ENCODE data around the gene AMDHD1.

- TF ChIP-seq CTCF (conservative IDR thresholded peaks at IDR 0.05; ENCODE audit: low read depth, low read length): peak; percentile 93
- TF ChIP-seq EZH2 (IDR thresholded peaks at IDR 0.05; ENCODE audit: low read length, unreplicated experiment): no peak
Measured at GRCh38 chr12:95918194-95918993, 24.7 kb upstream of the AMDHD1 start.
